Globus pallidus (tissue), 1 donor: Measurements from ENCODE around the gene GTF2F2.

ENCODE experiments used
- DNase-seq: peaks from one replicate; pipeline ENCODE4 v3.0.0-alpha.2; 2015; ENCODE audit warnings: low spot score

GTF2F2 gene

GRCh38 chr13:45119991-45120864 is at the start of gene GTF2F2:
Gene GTF2F2 (plus strand): TSS chr13:45120510. CDS start chr13:45120656, 146 bp downstream.
- DNase-seq = peak; percentile 83

GRCh38 chr13:45073809-45074208 is 46.5 kb upstream of the GTF2F2 start:
- no peak for DNase-seq

- DNase-seq = no peak
Measured at GRCh38 chr13:45074721-45075120, 45.6 kb upstream of the GTF2F2 start.

- DNase-seq = no peak
Measured at GRCh38 chr13:45078003-45078402, 42.3 kb upstream of the GTF2F2 start.

- no peak for DNase-seq
Measured at GRCh38 chr13:45082964-45083363, 37.3 kb upstream of the GTF2F2 start.

GRCh38 chr13:45084515-45084914 is 35.8 kb upstream of the GTF2F2 start:
- DNase-seq = no peak

- no peak for DNase-seq
Measured at GRCh38 chr13:45086484-45086883, 33.8 kb upstream of the GTF2F2 start.

- no peak for DNase-seq
Measured at GRCh38 chr13:45092663-45093062, 27.6 kb upstream of the GTF2F2 start.

GRCh38 chr13:45100573-45101262 is 19.6 kb upstream of the GTF2F2 start:
- DNase-seq = peak; percentile 27

- DNase-seq = peak; percentile 30
Measured at GRCh38 chr13:45101327-45102018, 18.8 kb upstream of the GTF2F2 start.

- DNase-seq = peak; percentile 93
Measured at GRCh38 chr13:45102136-45102507, 18.2 kb upstream of the GTF2F2 start.

GRCh38 chr13:45103449-45103848 is 16.9 kb upstream of the GTF2F2 start:
- no peak for DNase-seq

GRCh38 chr13:45104261-45104660 is 16.0 kb upstream of the GTF2F2 start:
- DNase-seq = no peak

- DNase-seq = no peak
Measured at GRCh38 chr13:45105895-45106294, 14.4 kb upstream of the GTF2F2 start.

GRCh38 chr13:45107539-45107938 is 12.8 kb upstream of the GTF2F2 start:
- no peak for DNase-seq

GRCh38 chr13:45108716-45109101 is 11.6 kb upstream of the GTF2F2 start:
- no peak for DNase-seq

- DNase-seq = no peak
Measured at GRCh38 chr13:45109102-45109720, 11.1 kb upstream of the GTF2F2 start.

- no peak for DNase-seq
Measured at GRCh38 chr13:45113233-45114224, 6.8 kb upstream of the GTF2F2 start.

GRCh38 chr13:45119469-45119990 is 780 bp upstream of the GTF2F2 start:
- DNase-seq = no peak

GRCh38 chr13:45120967-45121831 is 889 bp downstream of the GTF2F2 start:
- DNase-seq = no peak
